NOMO-1 (cell line): ENCODE data around the gene CCDC196.

Source experiments
- DNase-seq, 2 experiments: peaks; one replicate each; lab custom pipeline; 2025; ENCODE audit not compliant: unreplicated experiment in 2 of 2; lab: John Stamatoyannopoulos, UW

CCDC196 gene, protein sequence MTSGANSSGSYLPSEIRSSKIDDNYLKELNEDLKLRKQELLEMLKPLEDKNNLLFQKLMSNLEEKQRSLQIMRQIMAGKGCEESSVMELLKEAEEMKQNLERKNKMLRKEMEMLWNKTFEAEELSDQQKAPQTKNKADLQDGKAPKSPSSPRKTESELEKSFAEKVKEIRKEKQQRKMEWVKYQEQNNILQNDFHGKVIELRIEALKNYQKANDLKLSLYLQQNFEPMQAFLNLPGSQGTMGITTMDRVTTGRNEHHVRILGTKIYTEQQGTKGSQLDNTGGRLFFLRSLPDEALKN

GRCh38 chr14:66485910-66486421, at the start of gene CCDC196:
Gene CCDC196 (plus strand): TSS chr14:66486371. CDS start chr14:66486503, 132 bp downstream.
- DNase-seq = no peak

DNA sequence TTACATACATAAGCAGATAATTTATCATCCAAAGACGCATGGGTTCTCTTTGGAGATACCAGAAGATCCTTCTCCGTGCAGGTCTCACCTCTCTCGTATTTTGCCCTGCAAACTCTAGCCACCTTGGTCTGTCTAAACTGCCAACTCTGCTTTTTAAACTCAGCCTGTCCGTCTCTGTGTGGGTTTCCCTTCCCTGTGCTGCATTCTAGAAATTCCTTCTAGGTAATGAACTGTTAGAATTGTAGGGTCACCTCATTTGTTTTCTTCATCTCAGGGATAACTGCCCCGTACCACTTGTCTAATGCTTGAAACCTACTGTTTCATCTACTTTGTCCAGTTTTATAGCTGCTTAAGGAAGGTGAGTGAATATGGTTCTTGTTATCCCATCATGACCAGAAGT, 45.4 kb upstream of the CCDC196 start:
- no peak for DNase-seq

- DNase-seq = no peak
Observed at GRCh38 chr14:66442953-66443571, 43.1 kb upstream of the CCDC196 start.

DNA sequence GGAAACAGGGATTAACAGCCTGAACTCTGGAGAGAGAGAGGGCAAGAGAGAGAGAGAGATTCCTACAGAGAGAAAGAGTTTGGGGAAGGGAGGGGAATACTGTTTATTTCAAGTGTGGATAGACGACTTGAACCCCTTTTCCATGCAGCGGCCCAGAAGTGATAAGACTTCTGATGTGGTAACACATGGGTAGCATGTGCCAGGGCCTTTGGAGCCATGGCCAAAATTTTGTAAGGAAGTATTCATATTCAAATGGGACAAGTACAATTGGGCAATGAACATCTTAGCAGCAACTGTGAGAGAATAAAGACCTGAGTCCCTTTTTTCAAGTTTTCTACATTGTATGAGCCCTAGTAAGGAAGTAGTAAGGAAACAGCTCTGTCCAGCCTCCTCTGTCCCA, 42.4 kb upstream of the CCDC196 start:
- DNase-seq = no peak

GRCh38 chr14:66444271-66444927, 41.8 kb upstream of the CCDC196 start:
- DNase-seq = no peak

DNA sequence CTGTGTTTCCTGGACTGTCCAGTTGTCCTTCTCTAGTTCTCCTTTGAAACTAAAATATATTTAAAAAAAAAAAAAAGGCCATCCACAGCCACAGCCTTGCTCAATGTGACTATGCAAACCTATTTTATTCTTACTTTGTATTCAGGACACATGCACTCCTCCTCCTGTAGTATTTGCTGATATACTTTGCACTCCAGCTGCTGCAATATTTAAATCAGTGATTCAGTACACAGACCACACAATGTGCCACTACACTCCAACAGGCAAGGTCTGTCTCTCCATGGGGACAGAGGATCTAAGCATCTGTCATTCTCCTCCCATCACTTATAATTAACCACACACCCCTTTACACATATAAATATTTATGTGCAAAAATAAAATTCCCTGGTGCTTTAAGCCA, 40.2 kb upstream of the CCDC196 start:
- no peak for DNase-seq

DNA sequence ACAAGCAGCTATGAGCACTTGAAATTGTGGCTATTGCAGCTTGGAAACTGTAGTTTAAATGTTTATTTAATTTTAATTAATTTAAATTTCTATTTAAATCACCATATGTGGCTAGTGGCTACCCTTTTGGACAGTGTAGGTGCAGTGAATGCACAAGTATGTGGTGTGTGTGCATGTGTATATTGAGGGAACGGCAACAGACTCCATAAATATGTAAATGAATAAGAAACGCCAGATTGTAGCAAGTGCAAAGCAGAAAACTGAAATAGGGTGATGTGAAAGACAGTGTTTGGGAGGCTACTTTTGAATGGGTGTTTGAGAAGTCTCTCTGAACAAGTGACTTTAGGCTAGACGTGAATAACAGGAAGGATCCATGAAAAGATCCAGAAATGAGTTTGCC, 32.7 kb upstream of the CCDC196 start:
- no peak for DNase-seq

DNA sequence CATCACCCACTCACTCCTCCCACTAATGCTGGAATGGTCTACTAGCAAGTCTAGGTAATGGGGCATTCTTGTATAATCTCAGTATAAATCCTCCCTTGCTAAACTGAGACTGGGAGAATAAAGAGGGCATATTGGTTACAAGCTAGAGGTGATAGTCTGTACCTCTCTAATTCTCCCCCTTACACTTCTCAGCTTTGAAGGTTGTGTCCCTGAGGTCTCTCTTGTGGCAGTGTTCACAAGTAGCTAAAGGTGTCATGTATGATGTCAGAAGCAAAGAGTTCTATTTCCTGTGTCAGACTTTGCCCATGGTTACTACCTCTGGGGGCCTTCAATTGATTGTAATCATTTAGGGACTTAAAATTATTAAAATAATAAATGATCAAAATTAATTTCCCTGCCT, 26.6 kb upstream of the CCDC196 start:
- DNase-seq = no peak

DNA sequence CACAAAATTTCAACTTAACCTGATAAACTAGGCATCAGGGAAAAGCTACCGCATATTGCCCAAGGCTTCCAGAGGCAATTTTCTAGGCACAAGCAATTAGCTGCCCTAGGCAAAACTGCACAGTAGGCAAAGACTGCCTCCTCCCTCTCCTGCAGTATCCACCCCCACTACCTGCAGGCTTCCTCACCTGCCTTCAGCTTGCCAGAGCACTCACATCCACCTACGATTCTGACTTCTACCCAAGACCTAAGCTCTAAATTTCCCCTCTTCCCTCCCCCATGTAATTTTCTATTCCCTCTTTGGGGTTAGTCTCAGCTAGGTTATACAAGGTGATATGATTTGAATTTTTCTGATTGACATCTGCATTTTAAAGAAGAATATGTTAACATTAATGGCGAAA, 21.9 kb upstream of the CCDC196 start:
- no peak for DNase-seq

DNA sequence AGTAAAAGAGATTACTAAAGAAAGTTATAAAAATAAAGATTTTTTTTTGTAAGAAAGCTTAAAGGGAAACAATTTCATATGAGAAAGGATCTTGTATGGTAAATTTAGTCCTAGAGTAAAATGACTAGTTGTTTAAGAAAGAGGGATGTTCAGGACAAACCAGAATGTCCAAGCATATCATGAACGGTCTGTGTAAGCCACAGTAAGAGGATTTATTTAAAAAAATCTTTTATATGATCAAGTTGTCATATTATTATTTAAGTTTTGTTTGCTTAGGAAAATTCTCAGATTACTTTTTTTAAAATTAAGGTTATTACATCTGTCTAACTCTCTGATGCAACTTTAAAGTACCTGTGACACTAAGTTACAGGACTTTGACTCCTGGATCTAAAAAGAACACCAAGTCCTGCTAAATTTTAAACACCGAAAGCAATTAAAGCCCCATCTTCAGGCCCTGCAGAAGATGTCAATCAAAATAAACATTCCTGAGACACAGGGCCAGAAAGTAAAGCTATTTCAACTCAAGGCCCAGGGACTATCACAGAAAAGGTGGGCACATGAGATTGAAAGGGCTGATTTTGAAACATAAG, 17.3 kb upstream of the CCDC196 start:
- no peak for DNase-seq

DNA sequence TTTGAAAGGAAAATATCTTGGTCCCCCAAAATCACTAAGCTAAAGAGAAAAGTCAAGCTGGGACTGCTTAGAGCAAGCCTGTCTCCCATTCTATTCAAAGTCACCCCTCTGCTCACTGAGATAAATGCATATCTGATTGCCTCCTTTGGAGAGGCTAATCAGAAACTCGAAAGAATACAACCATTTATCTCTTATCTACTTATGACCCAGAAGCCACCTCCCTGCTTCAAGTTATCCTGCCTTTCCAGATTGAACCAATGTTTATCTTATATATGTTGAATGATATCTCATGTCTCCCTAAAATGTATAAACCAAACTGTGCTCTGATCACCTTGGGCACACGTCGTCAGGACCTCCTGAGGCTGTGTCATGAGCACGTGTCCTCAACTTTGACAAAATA, 14.6 kb upstream of the CCDC196 start:
- DNase-seq = no peak

DNA sequence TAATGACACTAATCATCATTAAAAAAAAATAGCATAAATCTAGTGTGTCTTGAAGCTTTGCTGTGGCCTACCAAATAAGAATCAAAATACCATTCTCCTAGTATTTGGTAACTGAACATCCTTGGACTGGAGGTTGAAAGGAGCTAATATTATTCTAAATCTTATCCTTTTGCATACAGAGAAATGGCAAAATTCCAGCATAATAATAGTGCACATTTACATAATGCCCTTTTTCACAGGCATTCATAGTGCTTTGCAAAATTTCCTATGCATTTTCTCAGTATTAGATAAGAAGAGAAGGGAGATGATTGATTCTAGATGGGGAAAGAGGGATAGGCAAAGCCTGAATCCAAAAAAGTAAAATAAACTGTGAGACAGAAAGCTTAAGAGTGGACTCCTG, 13.9 kb upstream of the CCDC196 start:
- no peak for DNase-seq

- no peak for DNase-seq
Observed at GRCh38 chr14:66473223-66473622, 12.9 kb upstream of the CCDC196 start.

DNA sequence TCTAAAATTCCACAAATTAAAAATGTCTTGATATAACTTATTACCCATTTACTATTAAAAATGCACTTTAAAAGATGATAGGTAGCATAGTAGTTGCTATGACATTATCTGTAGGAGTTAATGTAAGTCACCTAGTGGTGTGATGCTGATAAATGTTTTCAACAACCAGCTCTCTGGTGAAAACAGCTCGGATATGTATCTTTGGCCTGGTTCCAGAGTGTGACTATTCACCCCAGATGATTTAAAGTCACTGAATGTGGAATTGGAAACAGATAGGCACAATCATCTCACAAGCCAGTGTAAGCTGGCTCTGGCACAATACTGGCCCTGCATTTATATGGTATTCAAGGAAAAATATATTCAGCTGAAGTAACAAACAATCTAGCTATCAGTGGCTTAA, 9.2 kb upstream of the CCDC196 start:
- no peak for DNase-seq

DNA sequence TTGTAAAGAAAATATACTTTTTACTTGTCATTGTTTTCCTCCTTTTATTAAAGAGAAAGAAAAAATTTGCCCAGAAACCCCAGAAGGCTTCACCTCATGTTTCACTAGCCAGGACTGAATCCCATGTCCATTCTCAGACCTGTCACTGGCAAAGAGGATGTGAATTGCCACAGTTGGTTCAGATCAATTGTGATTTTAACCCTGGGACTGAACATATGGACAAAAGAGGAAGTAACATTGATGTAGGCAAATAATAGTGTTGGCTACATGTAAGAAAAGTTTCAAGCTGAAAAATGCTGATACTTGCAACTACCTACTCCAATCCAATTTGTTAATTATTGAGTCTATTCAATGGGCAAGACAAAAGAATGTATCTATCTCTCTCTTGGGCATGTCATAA, 8.6 kb upstream of the CCDC196 start:
- DNase-seq = peak in 1 of 2 experiments; percentile 31

- no peak for DNase-seq
Observed at GRCh38 chr14:66482873-66483272, 3.3 kb upstream of the CCDC196 start.

DNA sequence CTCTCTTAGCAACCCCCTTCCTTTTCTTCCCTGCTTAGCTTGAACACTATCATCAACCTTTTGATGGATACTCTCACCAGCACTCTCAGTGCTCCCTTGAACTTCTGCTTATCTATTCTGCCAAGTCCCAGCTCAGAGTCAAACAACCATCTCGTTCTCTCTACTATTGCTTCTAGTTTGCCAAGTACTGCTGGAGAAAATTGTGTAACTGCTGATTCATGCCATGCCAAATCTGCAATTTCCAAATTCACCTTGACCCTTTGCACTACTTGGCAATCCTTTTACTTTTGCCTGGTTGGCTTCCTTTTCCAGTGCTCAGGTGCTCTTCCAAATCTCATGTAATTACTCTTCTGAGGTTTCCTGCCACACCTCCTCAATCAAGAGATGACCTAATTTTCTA, 2.8 kb upstream of the CCDC196 start:
- DNase-seq = no peak

- no peak for DNase-seq
Observed at GRCh38 chr14:66485029-66485428, 1.1 kb upstream of the CCDC196 start.

DNA sequence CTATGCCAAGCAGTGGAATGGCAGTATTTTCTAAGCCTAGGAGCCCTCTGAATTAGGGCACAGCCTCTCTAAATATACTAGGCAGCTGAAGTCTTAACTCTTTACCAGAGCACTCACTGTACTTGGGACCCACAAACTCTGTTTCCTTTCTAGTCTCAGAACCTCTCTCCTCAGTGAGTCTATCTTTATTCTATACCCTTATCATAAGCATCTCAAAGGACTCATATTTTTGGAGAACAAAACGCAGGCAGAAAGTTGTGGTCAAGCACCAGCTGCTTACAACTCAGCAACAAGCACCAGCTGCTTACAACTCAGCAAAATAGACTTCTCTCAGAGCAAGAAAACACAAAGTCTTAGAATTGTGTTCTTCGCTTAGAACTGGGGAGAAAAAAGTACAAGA, 993 bp downstream of the CCDC196 start:
- DNase-seq = no peak

DNA sequence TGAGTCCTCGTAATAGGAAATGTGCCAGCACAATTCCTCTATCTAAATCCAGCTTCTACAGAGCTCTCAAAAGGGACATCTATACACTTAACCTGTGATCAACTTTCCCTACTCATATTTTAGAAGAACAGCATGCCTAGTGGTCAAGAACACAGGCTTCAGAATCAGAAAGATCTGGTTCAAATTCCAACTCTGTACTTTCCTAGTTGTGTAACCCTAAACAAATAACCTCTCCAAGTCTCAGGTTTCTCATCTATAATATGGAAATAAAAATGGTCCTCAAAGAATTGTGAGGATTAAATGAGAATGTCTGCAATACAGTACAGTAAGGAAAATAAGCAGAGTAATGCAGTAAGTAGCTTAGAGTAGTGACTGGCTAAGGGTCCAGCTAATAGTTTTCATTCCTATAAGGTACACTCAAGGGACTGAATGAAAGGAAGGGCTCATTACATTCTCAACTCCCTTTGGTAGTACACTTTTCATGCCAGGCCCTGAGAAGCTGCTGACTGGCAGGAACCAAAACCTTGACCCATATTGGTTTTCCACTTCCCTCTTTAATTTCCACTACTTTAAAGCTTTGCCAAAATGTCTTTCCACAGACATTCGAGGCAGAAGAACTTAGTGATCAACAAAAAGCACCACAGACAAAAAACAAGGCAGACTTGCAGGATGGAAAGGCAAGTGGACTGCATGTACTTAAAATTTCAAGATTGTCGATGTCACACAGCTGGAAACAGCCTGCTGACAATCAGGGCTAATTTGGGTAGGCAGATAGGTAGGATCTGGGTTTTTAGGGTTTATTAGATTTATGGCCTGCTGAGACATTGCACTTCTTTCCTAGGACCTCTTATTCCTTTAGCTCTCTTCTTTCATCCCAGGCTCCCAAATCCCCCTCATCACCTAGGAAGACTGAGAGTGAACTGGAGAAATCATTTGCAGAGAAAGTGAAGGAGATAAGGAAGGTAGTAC, 4.3 kb downstream of the CCDC196 start:
- DNase-seq = no peak
